ENCODE data around the gene LTN1. TPM values are rescaled to one million over a fixed set of nuclear protein-coding genes. Genes with fewer than 3 reads are reported as not detected.

The LTN1 gene
- total and polyA plus RNA-seq, 8 donors: 3.1 to 63.3 (median 9.0) TPM

GRCh38 chr21:28960245-28960644 lies 32.4 kb downstream of the LTN1 start:
- Histone ChIP-seq H3K36me3 (peaks cover 11 to 97% (median 90%) of the 10 kb centered on the region in 4 donors), H3K27me3 (no peaks in the 10 kb centered on the region), H3K4me1 (peaks cover 0 to 9% (median 0%) of the 10 kb centered on the region in 4 donors), H3K27ac (no peak overlapping the region), H3K4me3 (no peak overlapping the region), H3K9me3 (no peaks in the 10 kb centered on the region)
- intact Hi-C loops (cut with DNase I; ENCODE audit: low total_unique reads): no loop called here
- no peak for TF ChIP-seq POLR2A (IDR thresholded peaks at IDR 0.05)
- TF ChIP-seq EP300 (IDR thresholded peaks at IDR 0.05): no peak
- no peak for TF ChIP-seq CTCF (IDR thresholded peaks at IDR 0.05)
- TF ChIP-seq POLR2AphosphoS5 (IDR thresholded peaks at IDR 0.05): no peak
- no peak for DNase-seq
- 88 to 92% (median 89%) methylated on average over 1 of the region's 1 CpG for WGBS, 5 donors

- H3K36me3 ChIP-seq: peaks cover 11 to 96% (median 89%) of the 10 kb centered on the region in 4 donors
- H3K9me3 ChIP-seq: no peaks in the 10 kb centered on the region
- TF ChIP-seq POLR2AphosphoS5 (IDR thresholded peaks at IDR 0.05): no peak
- no peak for TF ChIP-seq POLR2A (IDR thresholded peaks at IDR 0.05)
- TF ChIP-seq EP300 (IDR thresholded peaks at IDR 0.05): no peak
- TF ChIP-seq CTCF (IDR thresholded peaks at IDR 0.05): no peak
- 88 to 92% (median 90%) methylated on average over 7 of the region's 7 CpGs for whole genome bisulfite sequencing, 5 donors
- no peak overlapping the region for H3K4me3 ChIP-seq
- intact Hi-C loops (cut with DNase I; ENCODE audit: low total_unique reads): no loop called here
- no peak for DNase-seq
- H3K27ac ChIP-seq: no peak overlapping the region
- no peaks in the 10 kb centered on the region for H3K27me3 ChIP-seq
- H3K4me1 ChIP-seq: peaks cover 0 to 9% (median 0%) of the 10 kb centered on the region in 4 donors
Measured at GRCh38 chr21:28959367-28960099, 33.1 kb downstream of the LTN1 start.

- no peak for DNase-seq
- no peak for TF ChIP-seq POLR2AphosphoS5 (IDR thresholded peaks at IDR 0.05)
- no peak for TF ChIP-seq CTCF (IDR thresholded peaks at IDR 0.05)
- TF ChIP-seq POLR2A (IDR thresholded peaks at IDR 0.05): no peak
- no peak for TF ChIP-seq EP300 (IDR thresholded peaks at IDR 0.05)
- Histone ChIP-seq H3K9me3 (no peaks in the 10 kb centered on the region), H3K4me1 (no peaks in the 10 kb centered on the region), H3K27me3 (no peaks in the 10 kb centered on the region), H3K4me3 (no peak overlapping the region), H3K36me3 (peaks cover 30 to 96% (median 90%) of the 10 kb centered on the region in 4 donors), H3K27ac (no peak overlapping the region)
- intact Hi-C loops (cut with DNase I; ENCODE audit: low total_unique reads): no loop called here
- WGBS, 5 donors: 90 to 99% (median 98%) methylated on average over 2 of the region's 2 CpGs
Measured at GRCh38 chr21:28953247-28953646, 39.4 kb downstream of the LTN1 start.

GRCh38 chr21:28952686-28953085 lies 40.0 kb downstream of the LTN1 start:
- H3K4me3 ChIP-seq: no peak overlapping the region
- H3K27ac ChIP-seq: no peak overlapping the region
- no peaks in the 10 kb centered on the region for H3K4me1 ChIP-seq
- no peaks in the 10 kb centered on the region for H3K27me3 ChIP-seq
- DNase-seq: no peak
- peaks cover 30 to 92% (median 86%) of the 10 kb centered on the region in 4 donors for H3K36me3 ChIP-seq
- no peaks in the 10 kb centered on the region for H3K9me3 ChIP-seq
- TF ChIP-seq CTCF (IDR thresholded peaks at IDR 0.05): no peak
- no peak for TF ChIP-seq EP300 (IDR thresholded peaks at IDR 0.05)
- no peak for TF ChIP-seq POLR2A (IDR thresholded peaks at IDR 0.05)
- TF ChIP-seq POLR2AphosphoS5 (IDR thresholded peaks at IDR 0.05): no peak
- intact Hi-C loops (cut with DNase I; ENCODE audit: low total_unique reads): no loop called here
- 95 to 100% (median 98%) methylated on average over 1 of the region's 1 CpG for WGBS, 5 donors
